ENCODE results near the gene CD48. TPM values are rescaled to one million over a fixed set of nuclear protein-coding genes. Genes with fewer than 3 reads are reported as not detected.

CD48 gene
- polyA plus RNA-seq, 3 donors = 356 to 688 (median 363) TPM

DNA sequence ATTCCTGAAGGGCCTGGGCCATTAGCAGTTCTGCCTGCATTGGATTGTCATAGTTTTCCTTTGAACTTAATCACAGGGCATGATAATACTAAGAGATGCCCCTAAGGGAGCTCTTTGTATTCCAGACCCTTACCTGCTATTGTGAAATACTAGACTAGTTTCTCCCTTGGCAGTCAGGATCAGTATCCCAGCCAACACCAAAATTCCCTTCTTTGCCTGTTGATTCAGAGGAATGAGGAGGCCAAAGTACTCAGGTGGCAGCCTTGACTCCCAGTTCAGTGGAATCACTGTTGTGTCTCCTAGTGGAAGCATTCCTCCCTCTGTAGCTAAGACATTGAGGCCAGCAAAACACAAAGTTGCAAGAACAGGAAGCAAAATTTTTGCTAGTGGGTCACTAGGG, 48.1 kb upstream of the CD48 start:
- H3K36me3 Mint-ChIP-seq = no peaks in the 10 kb centered on the region
- no peaks in the 10 kb centered on the region for H3K4me1 Mint-ChIP-seq
- H3K9me3 ChIP-seq (replicated peaks in 1 of 2; ENCODE audit: control insufficient read depth in 1 of 2, insufficient read depth in 1 of 2, low read length in 2 of 2) = no peaks in the 10 kb centered on the region
- no peak overlapping the region for H3K9ac ChIP-seq (ENCODE audit: insufficient read depth, low read length, poor library complexity, severe bottlenecking)
- no peak overlapping the region for H3K4me3 ChIP-seq (replicated peaks in 1 of 3; ENCODE audit: low read depth in 2 of 3, low read length in 3 of 3)
- H3K4me3 Mint-ChIP-seq = no peak overlapping the region
- H3K36me3 ChIP-seq (replicated peaks in 1 of 2; ENCODE audit: control insufficient read depth in 1 of 2, insufficient read depth in 2 of 2, low read length in 2 of 2) = no peaks in the 10 kb centered on the region
- H3K4me1 ChIP-seq (ENCODE audit: control insufficient read depth in 1 of 2, insufficient read depth in 2 of 2, low read length in 2 of 2) = no peaks in the 10 kb centered on the region
- no peak overlapping the region for H2AFZ ChIP-seq (ENCODE audit: insufficient read depth, low read depth, low read length, poor library complexity, severe bottlenecking)
- no peaks in the 10 kb centered on the region for H3K27me3 ChIP-seq (ENCODE audit: control insufficient read depth in 2 of 2, insufficient read depth in 2 of 2, low read length in 2 of 2)
- H3K9me3 Mint-ChIP-seq = peaks cover 0 to 2% (median 0%) of the 10 kb centered on the region in 7 donors
- H3K27ac Mint-ChIP-seq = peak overlapping the region in 1 of 7 donors; percentile 66
- H3K27me3 Mint-ChIP-seq (ENCODE audit: low read depth in 3 of 3) = peaks cover 0 to 3% (median 3%) of the 10 kb centered on the region in 3 donors
- no peak overlapping the region for H3K4me2 ChIP-seq (replicated peaks; ENCODE audit: extremely low read depth, low read length, poor library complexity, severe bottlenecking)
- intact Hi-C loops (cut with micrococcal nuclease) = no loop called here
- TF ChIP-seq, protein P1, sequence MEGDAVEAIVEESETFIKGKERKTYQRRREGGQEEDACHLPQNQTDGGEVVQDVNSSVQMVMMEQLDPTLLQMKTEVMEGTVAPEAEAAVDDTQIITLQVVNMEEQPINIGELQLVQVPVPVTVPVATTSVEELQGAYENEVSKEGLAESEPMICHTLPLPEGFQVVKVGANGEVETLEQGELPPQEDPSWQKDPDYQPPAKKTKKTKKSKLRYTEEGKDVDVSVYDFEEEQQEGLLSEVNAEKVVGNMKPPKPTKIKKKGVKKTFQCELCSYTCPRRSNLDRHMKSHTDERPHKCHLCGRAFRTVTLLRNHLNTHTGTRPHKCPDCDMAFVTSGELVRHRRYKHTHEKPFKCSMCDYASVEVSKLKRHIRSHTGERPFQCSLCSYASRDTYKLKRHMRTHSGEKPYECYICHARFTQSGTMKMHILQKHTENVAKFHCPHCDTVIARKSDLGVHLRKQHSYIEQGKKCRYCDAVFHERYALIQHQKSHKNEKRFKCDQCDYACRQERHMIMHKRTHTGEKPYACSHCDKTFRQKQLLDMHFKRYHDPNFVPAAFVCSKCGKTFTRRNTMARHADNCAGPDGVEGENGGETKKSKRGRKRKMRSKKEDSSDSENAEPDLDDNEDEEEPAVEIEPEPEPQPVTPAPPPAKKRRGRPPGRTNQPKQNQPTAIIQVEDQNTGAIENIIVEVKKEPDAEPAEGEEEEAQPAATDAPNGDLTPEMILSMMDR (IDR thresholded peaks at IDR 0.05) = no peak
- H3K27ac ChIP-seq (ENCODE audit: low read depth in 1 of 2, low read length in 2 of 2) = no peak overlapping the region
- DNase-seq = no peak
- H3K79me2 ChIP-seq (ENCODE audit: insufficient read depth, low read length) = no peaks in the 10 kb centered on the region
- no peaks in the 10 kb centered on the region for H4K20me1 ChIP-seq (ENCODE audit: insufficient read depth, low read length)

GRCh38 chr1:160758521-160758920, 46.9 kb upstream of the CD48 start:
- Histone ChIP-seq H3K9me3 (replicated peaks in 1 of 2; ENCODE audit: control insufficient read depth in 1 of 2, insufficient read depth in 1 of 2, low read length in 2 of 2) (no peaks in the 10 kb centered on the region), H3K4me1 (ENCODE audit: control insufficient read depth in 1 of 2, insufficient read depth in 2 of 2, low read length in 2 of 2) (no peaks in the 10 kb centered on the region), H3K4me3 (replicated peaks in 1 of 3; ENCODE audit: low read depth in 2 of 3, low read length in 3 of 3) (no peak overlapping the region), H3K4me2 (replicated peaks; ENCODE audit: extremely low read depth, low read length, poor library complexity, severe bottlenecking) (no peak overlapping the region), H3K27ac (ENCODE audit: low read depth in 1 of 2, low read length in 2 of 2) (no peak overlapping the region), H4K20me1 (ENCODE audit: insufficient read depth, low read length) (no peaks in the 10 kb centered on the region), H3K79me2 (ENCODE audit: insufficient read depth, low read length) (no peaks in the 10 kb centered on the region), H2AFZ (ENCODE audit: insufficient read depth, low read depth, low read length, poor library complexity, severe bottlenecking) (no peak overlapping the region), H3K36me3 (replicated peaks in 1 of 2; ENCODE audit: control insufficient read depth in 1 of 2, insufficient read depth in 2 of 2, low read length in 2 of 2) (no peaks in the 10 kb centered on the region), H3K9ac (ENCODE audit: insufficient read depth, low read length, poor library complexity, severe bottlenecking) (no peak overlapping the region), H3K27me3 (ENCODE audit: control insufficient read depth in 2 of 2, insufficient read depth in 2 of 2, low read length in 2 of 2) (no peaks in the 10 kb centered on the region)
- TF ChIP-seq, protein P1 (IDR thresholded peaks at IDR 0.05) = no peak
- Mint-ChIP-seq H3K4me1 (no peaks in the 10 kb centered on the region), H3K9me3 (peaks cover 0 to 2% (median 0%) of the 10 kb centered on the region in 7 donors), H3K36me3 (peaks cover 0 to 4% of the 10 kb centered on the region in 2 donors), H3K27me3 (ENCODE audit: low read depth in 3 of 3) (peaks cover 0 to 3% (median 3%) of the 10 kb centered on the region in 3 donors), H3K27ac (no peak overlapping the region), H3K4me3 (no peak overlapping the region)
- intact Hi-C loops (cut with micrococcal nuclease) = no loop called here
- 100% methylated on average over 1 of the region's 2 CpGs for WGBS (ENCODE audit: insufficient coverage)
- no peak for DNase-seq

Measured in CD14-positive monocyte (primary cell).